Right ventricle myocardium superior (tissue), 1 donor: ENCODE results near the gene TRIM39. TPM values are rescaled to one million over a fixed set of nuclear protein-coding genes. Genes with fewer than 3 reads are reported as not detected.

ENCODE experiments used
- ATAC-seq: fragments of 200-7000 bp; cut with Tn5 transposase; one replicate; pipeline ENCODE4 v1.9.1; 2020; ENCODE audit warnings: mild to moderate bottlenecking; ENCODE audit not compliant: poor library complexity
- DNase-seq: peaks from one replicate; pipeline ENCODE4 v3.0.0-alpha.2; 2020
- intact Hi-C: fragments of 100-400 bp; cut with DNase I; formaldehyde crosslinking; loops from one replicate; pipeline ENCODE4 v1.11.2; 2022
- total RNA-seq: library from RNA; stranded (reverse); fragmentation: NEBNext Ultra II Directional; extraction: Animal tissue kit (Norgen Biotek cat#: 25700); gene quantifications from one replicate; pipeline ENCODE4 v1.2.1, GENCODE V29; 2021
- donor health status: DM: no; HTN: yes; CAD: no; lungs with severe emphysema.

TRIM39 gene
- total RNA-seq, 1 donor from 2014 or later, result 6.2 TPM

- peak; percentile 56 for DNase-seq
- ATAC-seq, result peak; percentile 42
- intact Hi-C loops, result no loop called here
Observed at GRCh38 chr6:30325150-30325872, 1.4 kb upstream of the TRIM39 start.

- DNase-seq, result no peak
- peak; percentile 85 for ATAC-seq
- intact Hi-C loops, result no loop called here
Observed at GRCh38 chr6:30325873-30326525, 728 bp upstream of the TRIM39 start.

- no peak for ATAC-seq
Observed at GRCh38 chr6:30327232-30327746, 562 bp downstream of the TRIM39 start.

GRCh38 chr6:30328397-30328796 is 1.7 kb downstream of the TRIM39 start:
- no peak for ATAC-seq
- intact Hi-C loops, result no loop called here
- no peak for DNase-seq

More at GRCh38 chr6:30327232-30327746, 562 bp downstream of the TRIM39 start:
- intact Hi-C loops, result no loop called here
- no peak for DNase-seq

- intact Hi-C loops, result no loop called here
- peak; percentile 58 for DNase-seq
Observed at GRCh38 chr6:30329331-30329730, 2.6 kb downstream of the TRIM39 start.

DNA sequence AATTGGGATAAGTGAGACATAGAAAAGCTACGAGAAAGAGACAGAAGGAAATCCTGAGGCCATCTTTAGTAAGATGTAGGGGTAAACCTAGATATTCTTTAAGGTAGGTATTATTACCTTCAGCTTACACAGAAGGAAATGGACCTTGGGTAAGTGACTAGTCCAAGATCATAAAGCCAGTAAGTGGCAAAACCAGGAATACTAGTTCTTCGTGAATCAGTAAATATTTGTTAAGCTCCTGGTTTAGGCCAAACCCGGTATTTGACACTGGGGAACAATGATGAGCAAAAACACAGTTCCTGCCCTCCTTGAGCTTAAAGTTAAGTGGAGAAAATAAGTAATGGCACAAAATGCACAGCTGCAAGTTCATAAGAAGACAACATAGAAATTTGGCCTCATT is 5.3 kb downstream of the TRIM39 start:
- no peak for ATAC-seq
- intact Hi-C loops, result no loop called here
- DNase-seq, result no peak

More at GRCh38 chr6:30329331-30329730, 2.6 kb downstream of the TRIM39 start:
- ATAC-seq, result no peak

DNA sequence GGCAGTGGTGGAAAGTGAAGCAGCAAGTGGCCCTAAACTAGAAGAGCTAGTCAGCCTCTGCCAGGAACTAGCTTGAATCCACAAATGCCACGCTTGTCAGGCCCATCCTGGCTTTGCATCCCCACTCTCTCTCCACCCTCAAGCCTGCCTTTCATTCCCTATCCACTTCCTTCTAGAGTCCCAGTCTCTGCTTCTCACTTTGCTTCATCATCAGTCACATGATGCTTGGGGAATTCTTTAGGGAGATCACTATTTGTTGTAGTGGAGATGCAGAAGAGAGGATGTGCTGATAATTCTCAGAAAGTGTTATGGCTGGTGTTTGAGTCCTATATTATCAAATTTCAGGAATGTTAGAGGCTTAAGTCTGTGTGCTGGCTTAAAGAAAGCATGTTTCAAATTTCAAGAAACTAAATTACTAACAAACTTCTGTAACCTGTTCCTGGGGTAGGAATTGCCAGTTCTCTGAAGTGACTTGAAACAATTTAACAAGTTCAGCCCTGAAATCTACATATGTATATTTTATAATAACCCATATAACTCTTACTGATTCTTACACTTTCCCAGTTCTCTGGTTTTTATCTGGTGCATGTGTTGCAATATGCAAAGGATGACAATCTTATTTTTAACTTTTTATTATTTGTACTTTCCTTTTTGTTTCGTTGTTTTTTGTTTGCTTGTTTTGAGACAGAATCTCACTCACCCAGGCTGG is 7.5 kb downstream of the TRIM39 start:
- ATAC-seq, result no peak
- intact Hi-C loops, result no loop called here
- DNase-seq, result no peak

GRCh38 chr6:30340589-30341054 is 13.9 kb downstream of the TRIM39 start:
- ATAC-seq (no peak), DNase-seq (no peak)
- intact Hi-C loops, result no loop called here

GRCh38 chr6:30341218-30341617 is 14.5 kb downstream of the TRIM39 start:
- DNase-seq, result no peak
- ATAC-seq, result no peak
- intact Hi-C loops, result no loop called here

DNA sequence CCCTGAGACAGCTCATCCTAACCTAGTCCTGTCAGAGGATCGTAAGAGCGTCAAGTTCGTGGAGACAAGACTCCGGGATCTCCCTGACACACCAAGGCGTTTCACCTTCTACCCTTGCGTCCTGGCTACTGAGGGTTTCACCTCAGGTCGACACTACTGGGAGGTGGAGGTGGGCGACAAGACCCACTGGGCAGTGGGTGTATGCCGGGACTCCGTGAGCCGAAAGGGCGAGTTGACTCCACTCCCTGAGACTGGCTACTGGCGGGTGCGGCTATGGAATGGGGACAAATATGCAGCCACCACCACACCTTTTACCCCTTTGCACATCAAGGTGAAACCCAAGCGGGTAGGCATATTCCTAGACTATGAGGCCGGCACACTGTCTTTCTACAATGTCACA is 15.0 kb downstream of the TRIM39 start:
- ATAC-seq (no peak), DNase-seq (no peak)
- intact Hi-C loops, result no loop called here

- ATAC-seq (no peak), DNase-seq (no peak)
- intact Hi-C loops, result no loop called here
Observed at GRCh38 chr6:30344191-30344867, 17.6 kb downstream of the TRIM39 start.

- intact Hi-C loops, result no loop called here
Observed at GRCh38 chr6:30344868-30345671, 18.3 kb downstream of the TRIM39 start, which contains the start of gene RPP21. TSS of gene RPP21 (plus strand) at chr6:30345156. CDS start at chr6:30345172, 16 bp downstream.

GRCh38 chr6:30345852-30346251 is 19.1 kb downstream of the TRIM39 start:
- DNase-seq, result no peak
- ATAC-seq, result no peak
- intact Hi-C loops, result no loop called here

More at GRCh38 chr6:30344868-30345671, 18.3 kb downstream of the TRIM39 start, which contains the start of gene RPP21:
- DNase-seq, result peak; percentile 92
- ATAC-seq, result peak; percentile 100

GRCh38 chr6:30348957-30349356 is 22.2 kb downstream of the TRIM39 start:
- ATAC-seq, result no peak
- intact Hi-C loops, result no loop called here
- no peak for DNase-seq

DNA sequence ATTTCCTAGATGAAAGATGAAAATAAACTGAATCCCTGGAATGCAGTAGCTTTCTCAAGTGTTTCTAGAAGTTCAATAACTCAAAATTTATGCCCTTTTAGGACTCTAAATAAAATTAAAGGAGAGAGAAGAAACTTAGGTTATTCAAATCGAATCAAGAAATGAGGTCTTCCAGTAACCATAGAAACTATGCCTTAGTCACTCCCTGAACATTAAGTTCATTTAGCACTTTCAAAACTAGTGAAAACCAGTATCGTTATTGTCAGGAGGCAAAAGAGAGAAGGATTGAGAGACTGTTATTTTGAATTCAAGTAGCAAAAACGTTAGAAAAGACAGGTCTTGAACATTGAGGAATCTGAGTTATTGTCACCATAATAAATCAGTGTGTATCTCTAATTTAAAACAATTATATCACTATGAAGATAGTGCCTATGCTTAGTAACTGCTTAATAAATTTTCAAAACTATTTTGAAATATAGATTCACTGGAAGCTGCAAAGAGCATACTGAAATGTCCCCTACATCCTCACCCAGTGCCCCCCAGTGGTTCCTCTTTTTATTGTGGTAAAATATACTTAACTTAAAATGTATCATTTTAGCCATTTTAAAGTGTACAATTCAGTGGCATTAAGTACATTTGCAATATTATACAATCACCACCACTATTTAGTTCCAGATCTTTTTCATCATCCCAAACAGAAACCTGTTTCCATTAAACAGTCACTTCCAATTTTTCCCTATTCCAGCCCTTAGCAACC is 22.9 kb downstream of the TRIM39 start:
- ATAC-seq (no peak), DNase-seq (no peak)
- intact Hi-C loops, result no loop called here

DNA sequence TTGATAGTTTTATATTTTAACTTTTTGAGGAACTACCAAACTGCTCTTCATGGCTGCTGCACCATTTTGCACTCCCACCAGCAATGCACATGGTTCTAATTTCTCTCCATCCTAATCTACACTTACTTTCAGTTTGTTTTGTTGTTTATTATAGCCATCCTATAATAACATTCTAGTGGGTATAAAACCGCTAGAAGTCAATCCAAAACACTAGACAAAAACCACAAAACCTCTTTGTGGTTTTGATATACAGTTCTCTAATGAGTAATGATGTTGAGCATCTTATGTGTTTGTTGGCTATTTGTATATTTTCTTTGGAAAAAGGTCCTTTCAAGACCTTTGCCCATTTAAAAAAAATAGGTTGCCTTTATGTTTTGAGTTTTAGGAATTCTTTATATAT is 23.8 kb downstream of the TRIM39 start:
- DNase-seq, result no peak
- intact Hi-C loops, result no loop called here
- ATAC-seq, result no peak

GRCh38 chr6:30352550-30352949 is 25.8 kb downstream of the TRIM39 start:
- intact Hi-C loops, result no loop called here
- no peak for DNase-seq
- no peak for ATAC-seq
